H1 (cell line): Measurements from ENCODE around the gene CLDN4. TPM values are rescaled to one million over a fixed set of nuclear protein-coding genes. Genes with fewer than 3 reads are reported as not detected.
"Not testable (repeated sequence)": the region's sequence is repeated elsewhere in the genome, so short reads cannot be mapped to it uniquely, and the experiment has no call there.

ENCODE experiments used
- CTCF ChIA-PET: fragments of 300-600 bp; sonication (Branson Sonifier 250); formaldehyde crosslinking; loops from one replicate; lab custom pipeline; 2021; ENCODE audit not compliant: partially characterized antibody; lab: Charles Lee
- POLR2A ChIA-PET: fragments of 300-600 bp; sonication (Branson Sonifier 250); formaldehyde crosslinking; loops from one replicate; lab custom pipeline; 2021; ENCODE audit warnings: inconsistent platforms; ENCODE audit not compliant: partially characterized antibody; lab: Charles Lee
- DNase-seq, 2 experiments: peaks; one replicate each; pipeline versions ENCODE4 v3.0.0 to v3.0.0-alpha.2; 2010 to 2022; ENCODE audit warnings: low spot score in 2 of 2, low read depth in 1 of 2, mixed read lengths in 1 of 2
- FAIRE-seq: peaks from 2 replicates; lab custom pipeline; 2011; peaks lifted over from hg19 to GRCh38; lab: Jason Lieb, UNC
- H2AFZ ChIP-seq: 2 replicates; pipeline ENCODE4 v1.8.1; 2012; ENCODE audit warnings: low read length, inconsistent platforms
- H2AK5ac ChIP-seq: 2 replicates; pipeline ENCODE4 v1.6.1; 2013; ENCODE audit warnings: low read depth, low read length
- H2BK120ac ChIP-seq: replicated peaks from 2 replicates; pipeline ENCODE3; 2013; ENCODE audit warnings: low read depth, low read length, inconsistent platforms
- H2BK12ac ChIP-seq: 2 replicates; pipeline ENCODE4 v1.6.1; 2013; ENCODE audit warnings: low read depth, low read length
- H2BK15ac ChIP-seq: 2 replicates; pipeline ENCODE4 v1.6.1; 2013; ENCODE audit warnings: low read length
- H2BK20ac ChIP-seq: 2 replicates; pipeline ENCODE4 v1.6.1; 2013; ENCODE audit warnings: low read length
- H2BK5ac ChIP-seq: 2 replicates; pipeline ENCODE4 v1.6.1; 2013; ENCODE audit warnings: low read depth, low read length
- H3K14ac ChIP-seq: 2 replicates; pipeline ENCODE4 v1.6.1; 2013; ENCODE audit warnings: inconsistent platforms; ENCODE audit not compliant: insufficient read length
- H3K18ac ChIP-seq: 2 replicates; pipeline ENCODE4 v1.6.1; 2013; ENCODE audit warnings: low read length; ENCODE audit errors: extremely low read depth
- H3K23ac ChIP-seq: 2 replicates; pipeline ENCODE4 v1.6.1; 2013; ENCODE audit warnings: inconsistent platforms; ENCODE audit not compliant: insufficient read length
- H3K23me2 ChIP-seq: 2 replicates; pipeline ENCODE4 v1.6.1; 2013; ENCODE audit warnings: low read depth, low read length
- H3K27ac ChIP-seq: 2 replicates; pipeline ENCODE4 v1.6.1; 2011; ENCODE audit warnings: low read depth, low read length, inconsistent platforms
- H3K27me3 ChIP-seq, 4 experiments: replicated peaks in 1 of 4; 1 replicate in 1 of 4; 2 replicates in 3 of 4; pipeline versions ENCODE4 v1.6.1 to v1.8.1; 2011 to 2013; ENCODE audit warnings: low read length in 3 of 4, mild to moderate bottlenecking in 3 of 4, inconsistent platforms in 2 of 4, mixed read lengths in 2 of 4, moderate library complexity in 1 of 4; ENCODE audit not compliant: control insufficient read depth in 3 of 4, insufficient read depth in 3 of 4; ENCODE audit errors: extremely low read depth in 1 of 4
- H3K36me3 ChIP-seq, 4 experiments: 2 replicates each; pipeline versions ENCODE4 v1.6.1 to v1.8.1; 2011 to 2013; ENCODE audit warnings: mild to moderate bottlenecking in 4 of 4, low read length in 3 of 4, moderate library complexity in 2 of 4, control low read depth in 1 of 4, inconsistent platforms in 1 of 4; ENCODE audit not compliant: insufficient read depth in 4 of 4, control insufficient read depth in 2 of 4
- H3K4ac ChIP-seq: replicated peaks from 2 replicates; pipeline ENCODE3; 2013; ENCODE audit warnings: low read length, low read depth, mixed read lengths, inconsistent platforms; ENCODE audit not compliant: insufficient read length
- H3K4me1 ChIP-seq, 4 experiments: replicated peaks in 1 of 4; 1 replicate in 1 of 4; 2 replicates in 3 of 4; pipeline versions ENCODE4 v1.6.1 to v1.8.1; 2011 to 2013; ENCODE audit warnings: low read length in 3 of 4, inconsistent platforms in 2 of 4, mixed read lengths in 1 of 4; ENCODE audit not compliant: insufficient read depth in 4 of 4, control insufficient read depth in 3 of 4
- H3K4me2 ChIP-seq, 2 experiments: 2 replicates each; pipeline versions ENCODE4 v1.6.1 to v1.8.1; 2011 to 2013; ENCODE audit warnings: low read depth in 2 of 2, low read length in 2 of 2, control low read depth in 1 of 2, inconsistent platforms in 1 of 2, mild to moderate bottlenecking in 1 of 2; ENCODE audit not compliant: insufficient read depth in 1 of 2
- H3K4me3 ChIP-seq, 4 experiments: fragments of 200-600, 300-600 bp in 1 of 4; sonication (generic), shearing (Covaris generic), sonication (Bioruptor Twin) in 1 of 4; 2 replicates each; pipeline versions ENCODE4 v1.5.1 to v1.8.1; 2011 to 2016; ENCODE audit warnings: low read length in 4 of 4, low read depth in 3 of 4, control low read depth in 2 of 4, inconsistent platforms in 2 of 4, mild to moderate bottlenecking in 2 of 4, mixed read lengths in 1 of 4, moderate library complexity in 1 of 4; ENCODE audit not compliant: insufficient read depth in 2 of 4; ENCODE audit errors: extremely low read depth in 1 of 4
- H3K56ac ChIP-seq: replicated peaks from 2 replicates; pipeline ENCODE3; 2013; ENCODE audit warnings: low read depth, mild to moderate bottlenecking, mixed read lengths, low read length, inconsistent platforms; ENCODE audit not compliant: insufficient read length
- H3K79me1 ChIP-seq: 2 replicates; pipeline ENCODE4 v1.6.1; 2013; ENCODE audit warnings: low read depth, low read length, control low read depth
- H3K79me2 ChIP-seq, 2 experiments: 2 replicates each; pipeline versions ENCODE4 v1.6.1 to v1.8.1; 2012 to 2013; ENCODE audit warnings: low read length in 2 of 2, mild to moderate bottlenecking in 2 of 2, inconsistent platforms in 1 of 2; ENCODE audit not compliant: insufficient read depth in 2 of 2, control insufficient read depth in 1 of 2
- H3K9ac ChIP-seq, 4 experiments: replicated peaks in 1 of 4; 1 replicate in 1 of 4; 2 replicates in 3 of 4; pipeline versions ENCODE4 v1.6.1 to v1.8.1; 2011 to 2013; ENCODE audit warnings: low read depth in 3 of 4, low read length in 3 of 4, control low read depth in 2 of 4, mild to moderate bottlenecking in 2 of 4, moderate library complexity in 2 of 4, inconsistent platforms in 1 of 4; ENCODE audit errors: extremely low read depth in 1 of 4
- H3K9me3 ChIP-seq, 2 experiments: 2 replicates each; pipeline versions ENCODE4 v1.6.1 to v1.8.1; 2012 to 2013; ENCODE audit warnings: mild to moderate bottlenecking in 2 of 2, moderate library complexity in 2 of 2, control low read depth in 1 of 2, inconsistent platforms in 1 of 2, low read depth in 1 of 2, low read length in 1 of 2, mixed read lengths in 1 of 2; ENCODE audit not compliant: insufficient read depth in 2 of 2
- H4K20me1 ChIP-seq, 2 experiments: replicated peaks in 1 of 2; 2 replicates each; pipeline versions ENCODE3 to v1.8.1; 2011 to 2013; ENCODE audit warnings: inconsistent platforms in 2 of 2, low read length in 2 of 2, mild to moderate bottlenecking in 1 of 2; ENCODE audit not compliant: insufficient read depth in 2 of 2, control insufficient read depth in 1 of 2
- H4K5ac ChIP-seq: 2 replicates; pipeline ENCODE4 v1.6.1; 2013; ENCODE audit warnings: low read length, low read depth, mixed read lengths, inconsistent platforms; ENCODE audit not compliant: insufficient read length
- H4K8ac ChIP-seq: 2 replicates; pipeline ENCODE4 v1.8.0; 2013; ENCODE audit warnings: mild to moderate bottlenecking, moderate library complexity, low read length, inconsistent platforms; ENCODE audit not compliant: insufficient read depth; ENCODE audit errors: extremely low read depth
- H4K91ac ChIP-seq: replicated peaks from 2 replicates; pipeline ENCODE3; 2013; ENCODE audit warnings: low read length, mixed read lengths, inconsistent platforms; ENCODE audit not compliant: insufficient read length
- WGBS, 2 experiments: shearing (Covaris generic) in 1 of 2; methylation state at CpG; one replicate each; pipeline versions ENCODE4 v1.1.6 to v1.1.7; 2013 to 2015; ENCODE audit warnings: low lambda C conversion rate in 2 of 2, mixed read lengths in 2 of 2, inconsistent platforms in 1 of 2, low coverage in 1 of 2, missing lambda C conversion rate in 1 of 2; ENCODE audit not compliant: insufficient replicate concordance in 2 of 2, insufficient coverage in 1 of 2, insufficient read length in 1 of 2; ENCODE audit errors: extremely low coverage in 1 of 2, missing lambda C conversion rate in 1 of 2; 5-methylcytosine and 5-hydroxymethylcytosine counted together
- polyA plus RNA-seq, 7 experiments: library from polyadenylated mRNA; depleted of rRNA in 3 of 7; stranded (reverse) in 5 of 7; unstranded in 2 of 7; fragments of >200 nt in 5 of 7; fragments of 200-250 nt in 2 of 7; gene quantifications; 1 replicate in 5 of 7; 2 replicates in 1 of 7; 4 replicates in 1 of 7; pipeline versions ENCODE4 v1.2.1 to v1.2.3, GENCODE V29; 2011 to 2013; ENCODE audit warnings: missing spikeins in 2 of 7, mixed read lengths in 2 of 7
- total RNA-seq: library from RNA; stranded (reverse); fragmentation: NEBNext Ultra II Directional; extraction: Animal tissue kit (Norgen Biotek cat#: 25700); gene quantifications from 2 replicates; pipeline ENCODE4 v1.2.1, GENCODE V29; 2021

CLDN4 gene
- total and polyA plus RNA-seq, 2 of the 8 experiments (the other 6 are each of a cell fraction or from before 2014, with no cell fraction given): 28.0 to 69.3 TPM

DNA sequence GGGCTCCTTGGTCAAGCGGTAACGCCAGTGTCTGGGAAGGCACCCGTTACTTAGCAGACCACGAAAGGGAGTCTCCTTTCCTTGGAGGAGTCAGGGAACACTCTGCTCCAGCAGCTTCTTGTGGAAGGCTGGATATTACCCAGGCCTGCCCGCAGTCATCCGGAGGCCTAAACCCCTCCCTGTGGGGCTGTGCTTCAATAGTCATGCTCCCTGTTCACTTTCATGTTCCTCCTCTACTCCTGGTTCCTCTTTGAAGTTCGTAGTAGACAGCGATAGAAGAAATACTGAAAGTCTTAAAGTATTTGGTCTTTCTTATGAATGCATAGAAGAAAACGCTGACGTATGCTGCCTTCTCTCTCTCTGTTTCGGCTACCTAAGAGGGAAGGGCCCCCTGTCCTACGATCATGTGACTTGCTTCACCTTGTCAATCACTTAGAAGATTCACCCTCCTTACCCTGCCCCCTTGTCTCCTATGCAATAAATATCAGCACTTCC is 15.0 kb downstream of the CLDN4 start:
- not testable (repeated sequence) for H3K4me3 ChIP-seq, H3K79me1 ChIP-seq, H3K56ac ChIP-seq, H3K14ac ChIP-seq, H3K23ac ChIP-seq, H3K27me3 ChIP-seq, H4K20me1 ChIP-seq, H4K5ac ChIP-seq, H3K27ac ChIP-seq, H3K9ac ChIP-seq, H3K4me2 ChIP-seq, H3K18ac ChIP-seq, H2AK5ac ChIP-seq, H2BK120ac ChIP-seq, H3K23me2 ChIP-seq, H3K36me3 ChIP-seq, H2BK12ac ChIP-seq, H3K9me3 ChIP-seq, DNase-seq, H2BK20ac ChIP-seq, FAIRE-seq, H3K79me2 ChIP-seq, H2BK15ac ChIP-seq, H4K91ac ChIP-seq, H4K8ac ChIP-seq, H3K4me1 ChIP-seq, H3K4ac ChIP-seq
- ChIA-PET POLR2A (interaction anchor here (6.3 kb wide), 1 partner anchor 15 kb away, joined by 26 read pairs; the partner anchor contains the start of gene CLDN4), CTCF (interaction anchor here (7.1 kb wide), 1 partner anchor 35 kb away, joined by 61 read pairs; no protein-coding TSS in a partner anchor)
- Histone ChIP-seq H2AFZ (peak overlapping the region; percentile 35; the same call in 1 of the 2 replicates), H2BK5ac (0 out of 2 replicates have a peak overlapping the region, but pooled peaks have one; percentile 5)
- WGBS, 2 experiments: 80% methylated on average over 12 of the region's 12 CpGs; no CpG with 5 or more reads in 1 of the 2 experiments
